GM21529 (cell line): ENCODE data around the gene IQSEC1.

Experiments used
- ATAC-seq: cut with Tn5 transposase; IDR thresholded peaks from one replicate; pipeline ENCODE4 v1.9.1; 2021; ENCODE audit not compliant: unreplicated experiment

Gene IQSEC1

DNA sequence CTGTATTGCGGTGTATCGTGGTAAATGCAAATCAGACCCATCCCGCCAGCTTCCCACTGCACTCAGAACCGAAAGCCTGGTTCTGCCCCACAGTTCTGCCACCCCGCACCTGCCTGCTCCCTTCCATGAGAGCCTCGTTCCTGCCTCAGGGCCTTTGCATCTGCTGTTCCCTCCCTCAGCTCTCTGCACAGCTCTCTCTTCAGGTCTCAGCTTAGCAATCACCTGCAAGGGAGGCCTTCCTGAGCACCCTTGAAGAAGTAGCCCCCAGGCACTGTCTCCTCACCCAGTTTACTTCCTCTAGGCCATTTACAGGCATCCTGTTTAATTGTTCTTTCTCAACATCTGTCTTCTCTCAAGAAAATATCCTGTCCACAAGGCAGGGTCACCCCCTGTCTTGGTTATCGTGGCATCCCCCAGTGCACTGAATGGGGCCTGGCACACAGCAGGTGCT is 13.3 kb upstream of the IQSEC1 start:
- ATAC-seq = no peak

DNA sequence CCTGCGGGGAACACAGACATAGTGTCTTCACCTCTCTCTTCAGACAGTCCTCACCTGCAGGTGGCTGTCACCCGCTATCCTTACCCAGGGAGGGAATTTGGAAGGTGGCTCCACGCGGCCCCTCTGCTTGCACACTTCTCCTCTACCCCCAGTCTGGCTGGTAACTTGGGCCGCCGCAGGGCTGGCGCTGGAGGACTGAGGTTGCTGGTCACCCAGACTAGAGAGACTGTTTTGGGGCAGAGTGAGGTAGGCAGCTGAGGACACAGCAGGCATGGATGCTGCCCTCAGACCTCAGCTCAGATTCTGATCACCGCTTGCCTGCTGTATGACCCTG is 12.6 kb upstream of the IQSEC1 start:
- ATAC-seq = no peak

DNA sequence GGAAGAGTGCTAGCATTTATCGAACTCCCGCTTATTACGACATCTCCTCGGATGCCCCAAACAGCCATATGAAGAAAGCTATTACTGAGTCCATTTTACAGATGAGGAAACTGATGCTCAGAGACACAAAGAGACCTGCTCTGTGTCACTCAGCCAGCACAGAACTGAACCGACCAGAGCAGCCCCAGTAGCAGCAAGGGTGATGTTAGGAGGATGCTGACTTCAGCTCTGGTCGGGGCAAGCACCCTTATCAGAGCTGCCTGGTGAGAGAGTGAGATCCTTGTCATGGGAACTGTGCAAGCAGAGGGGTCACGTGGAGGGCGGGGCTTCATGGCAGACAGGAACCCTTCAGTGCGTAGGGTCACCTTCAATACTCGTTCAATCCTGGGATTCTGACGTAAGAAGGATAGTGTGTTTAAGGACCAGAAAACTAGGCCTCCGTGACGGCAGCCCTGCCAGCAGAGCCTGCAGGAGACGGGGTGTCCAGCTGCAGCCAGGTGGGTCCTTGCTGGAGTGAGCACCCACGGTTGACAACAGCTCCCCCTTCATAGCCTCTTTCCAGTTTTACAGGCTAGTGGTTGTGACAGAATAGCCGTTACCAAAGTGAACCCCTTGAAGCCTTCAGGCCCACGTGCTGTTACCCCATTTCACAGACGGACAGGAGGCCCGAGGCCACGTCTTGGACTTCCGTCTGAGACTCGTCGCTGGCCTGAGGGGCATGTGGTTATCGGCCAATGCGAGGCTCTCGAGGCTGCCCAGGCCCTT is 12.0 kb upstream of the IQSEC1 start:
- ATAC-seq = no peak

DNA sequence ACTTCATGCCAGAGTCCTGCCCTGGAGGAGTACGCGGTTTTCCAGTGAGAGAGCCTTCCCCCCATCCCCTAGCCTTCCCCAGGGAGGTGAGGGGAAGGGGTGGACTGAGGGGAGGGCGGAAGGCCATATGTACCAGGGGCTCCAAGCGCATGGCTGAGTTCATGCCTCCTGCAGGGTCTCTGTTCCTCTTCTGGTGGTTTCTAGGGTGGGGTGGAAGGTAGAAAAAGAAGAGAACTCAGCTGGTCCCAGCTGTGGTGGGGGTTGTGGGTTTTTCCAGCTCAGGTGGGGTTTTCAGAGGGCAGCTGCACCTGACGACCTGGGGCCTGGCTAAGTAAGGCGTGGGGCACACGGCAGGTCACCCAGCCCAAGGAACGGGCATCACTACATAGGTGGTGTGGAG is 10.7 kb upstream of the IQSEC1 start:
- ATAC-seq = peak; percentile 66

DNA sequence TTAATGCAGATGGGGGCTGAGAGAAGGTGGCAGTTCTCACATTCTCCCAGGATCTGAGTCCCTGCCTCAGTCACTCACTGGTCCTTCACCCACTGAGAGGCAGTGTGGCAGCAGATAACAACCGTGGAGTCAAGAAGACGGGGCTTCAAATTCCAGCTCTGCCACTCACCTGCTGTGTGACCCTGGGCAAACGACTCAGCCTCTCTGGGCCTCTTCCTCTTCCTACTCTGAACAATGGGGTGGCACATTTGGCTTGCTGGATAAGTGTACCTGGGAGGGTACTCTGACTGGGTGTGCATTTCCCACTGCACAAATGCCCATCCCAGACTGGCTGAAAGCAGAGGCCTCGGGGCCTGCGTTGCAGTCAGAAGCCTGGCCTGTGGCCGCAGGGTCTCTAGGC is 10.0 kb upstream of the IQSEC1 start:
- ATAC-seq = no peak

DNA sequence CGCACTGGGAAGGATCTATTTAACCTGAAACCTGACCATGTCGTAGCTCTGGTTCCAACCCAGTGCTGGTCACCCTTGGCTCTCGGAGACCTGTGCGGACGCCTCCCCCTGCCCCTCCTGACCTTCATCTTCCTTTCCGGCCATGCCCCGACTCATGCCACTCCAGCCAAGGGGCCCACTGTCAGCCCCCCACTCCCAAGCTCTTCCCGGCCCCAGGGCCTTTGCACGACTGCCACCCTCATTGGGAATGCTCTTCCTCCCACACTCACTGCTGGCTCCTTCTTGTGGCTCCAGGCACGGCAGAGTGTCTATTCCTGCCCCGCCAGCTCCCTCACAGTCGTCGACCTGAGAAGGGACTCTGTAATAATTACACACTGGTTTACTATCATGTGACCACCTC is 9.4 kb upstream of the IQSEC1 start:
- no peak for ATAC-seq

DNA sequence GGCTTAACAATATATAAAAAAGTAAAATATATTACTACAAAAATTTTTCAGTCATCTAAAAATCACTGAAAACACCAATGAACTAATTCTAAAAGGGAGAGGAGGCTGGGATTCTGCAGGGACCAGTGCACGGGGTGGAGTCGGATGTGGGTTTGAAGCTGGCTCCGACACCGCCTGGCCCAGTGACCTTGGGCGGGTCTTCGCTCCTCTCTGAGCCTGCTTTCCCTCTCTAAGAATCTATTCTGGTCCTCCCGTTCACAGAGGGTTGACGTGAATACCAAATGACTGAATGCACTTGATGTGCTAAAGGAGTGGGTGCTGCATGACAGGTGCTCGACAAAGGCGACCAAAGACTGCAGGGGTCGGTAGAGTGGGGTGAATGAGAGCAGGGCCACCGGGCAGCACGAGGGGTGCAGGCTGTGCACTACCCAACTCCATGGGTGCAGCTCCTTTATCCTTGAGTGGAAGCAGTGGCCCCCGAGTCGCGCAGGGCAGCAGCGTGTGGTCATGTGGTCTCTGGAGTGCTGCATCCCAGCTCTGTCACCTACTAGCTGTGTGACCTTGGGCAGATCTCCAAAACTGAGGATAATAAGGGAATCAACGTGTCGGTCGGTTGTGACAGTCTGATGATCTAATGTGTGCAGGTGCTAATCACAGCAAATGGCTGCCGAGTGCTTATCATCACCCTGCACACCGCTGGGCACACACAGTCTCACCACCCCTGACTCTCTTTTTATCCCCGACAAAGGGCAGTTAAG is 8.6 kb upstream of the IQSEC1 start:
- ATAC-seq = no peak

DNA sequence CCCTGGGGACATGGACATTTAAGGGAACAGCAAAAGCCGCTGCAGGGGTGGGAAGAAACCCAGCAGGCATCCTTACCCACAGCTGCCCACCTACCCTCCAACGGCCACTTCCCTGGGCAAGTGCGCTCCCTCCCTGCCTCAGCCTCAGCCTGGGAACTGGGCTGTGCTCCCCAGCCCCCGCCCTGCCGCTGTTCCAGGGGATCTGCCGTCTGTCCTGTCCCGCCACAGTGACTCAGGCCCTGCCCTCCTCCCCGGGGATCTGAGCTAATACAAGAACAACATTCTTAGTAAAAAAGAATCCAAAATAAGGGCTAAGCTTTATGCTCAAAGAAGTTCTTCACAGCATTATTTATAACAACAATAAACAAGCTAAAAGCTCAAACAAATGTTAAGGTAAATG is 7.4 kb upstream of the IQSEC1 start:
- no peak for ATAC-seq

DNA sequence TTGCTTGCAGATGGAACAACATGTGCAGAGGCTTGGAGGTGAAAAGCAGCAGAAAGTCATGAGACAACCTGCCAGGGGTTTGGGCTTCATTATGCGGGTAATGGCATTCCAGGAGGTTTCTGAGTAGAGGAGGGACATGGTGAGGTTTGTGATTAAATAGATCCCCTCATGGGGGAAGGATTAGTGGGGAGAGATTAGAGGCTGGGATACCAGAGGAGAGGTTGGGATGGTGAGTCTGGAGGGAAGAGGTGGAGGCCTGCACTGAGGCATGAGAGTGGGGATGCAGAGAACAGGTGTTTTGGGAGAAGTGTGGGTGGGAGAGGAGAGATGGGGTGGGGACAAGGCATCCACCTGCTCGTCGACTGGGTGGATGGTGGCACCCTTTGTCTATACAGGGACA is 6.8 kb upstream of the IQSEC1 start:
- no peak for ATAC-seq

DNA sequence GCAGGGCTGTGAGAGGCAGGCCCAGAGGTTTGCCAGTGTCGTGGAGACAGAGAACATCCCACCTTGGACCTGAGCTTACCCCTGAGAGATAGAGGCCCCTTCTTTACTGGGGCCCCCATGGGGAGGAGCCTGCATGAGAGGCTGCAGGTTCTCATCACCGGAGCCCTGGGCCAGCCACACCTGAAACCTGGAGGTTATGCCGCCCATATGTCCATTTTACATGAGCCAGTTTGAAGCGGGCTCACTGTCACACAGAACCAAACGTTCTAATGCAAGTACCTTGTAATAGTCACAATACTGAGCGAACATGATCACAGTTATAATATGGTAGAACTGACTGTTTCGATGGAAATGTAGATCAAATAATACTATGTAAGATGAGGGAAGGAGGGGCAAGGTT is 6.3 kb upstream of the IQSEC1 start:
- ATAC-seq = no peak

DNA sequence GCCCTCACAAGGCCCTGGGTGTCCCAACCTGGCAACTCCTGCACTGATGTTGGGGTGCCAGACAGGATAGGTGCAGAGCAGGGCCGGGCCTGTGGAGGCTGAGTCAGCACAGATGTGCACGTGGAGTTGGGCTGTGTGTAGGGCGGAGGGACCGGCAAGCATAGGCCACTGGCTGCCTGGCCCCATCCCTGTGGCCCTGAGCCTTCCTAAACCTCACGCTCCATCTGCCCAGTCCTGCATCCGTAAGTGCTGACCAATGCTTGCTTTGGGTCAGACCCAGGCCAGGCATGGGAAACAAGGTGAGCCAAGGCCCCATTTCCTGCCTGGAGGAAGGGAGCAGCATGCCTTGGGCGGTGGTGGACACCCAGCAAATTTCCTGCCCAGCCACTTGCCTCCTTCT is 5.8 kb upstream of the IQSEC1 start:
- ATAC-seq = no peak

DNA sequence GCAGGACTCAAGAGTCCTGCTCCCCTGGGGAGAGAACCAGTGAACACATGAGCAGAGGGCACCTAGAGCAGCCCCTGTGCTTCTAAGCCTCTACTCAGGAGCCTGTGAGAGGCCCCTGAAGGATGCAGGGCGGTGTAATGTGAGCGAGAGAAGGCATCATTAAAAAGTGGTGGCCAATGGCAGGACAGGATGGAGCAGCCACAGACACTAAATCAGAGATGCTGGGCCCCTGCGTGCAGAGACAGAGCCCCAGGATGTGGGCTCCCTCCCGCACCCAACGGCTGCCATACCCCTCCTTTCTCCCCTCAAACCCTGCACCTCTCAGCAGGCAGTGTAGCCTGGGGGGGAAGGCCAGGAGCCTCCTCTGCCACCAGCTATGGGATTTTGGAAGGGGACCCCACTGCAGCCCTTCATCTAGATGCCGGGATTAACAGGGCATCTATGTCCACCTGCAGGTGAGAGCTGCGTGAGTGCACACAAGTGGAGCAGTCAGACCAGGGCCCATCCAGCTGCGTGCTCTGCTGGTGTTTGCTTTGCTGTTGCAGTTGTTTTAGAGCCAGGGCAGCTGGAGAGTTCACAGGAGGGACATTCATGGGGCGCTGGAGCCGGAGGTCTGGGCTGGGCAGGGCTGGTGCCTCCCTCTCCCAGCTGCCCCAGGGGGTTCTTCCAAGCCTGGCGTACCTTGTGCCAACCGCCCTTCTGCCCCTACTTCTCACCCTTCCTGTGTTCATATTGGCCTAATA is 5.1 kb upstream of the IQSEC1 start:
- ATAC-seq = no peak

DNA sequence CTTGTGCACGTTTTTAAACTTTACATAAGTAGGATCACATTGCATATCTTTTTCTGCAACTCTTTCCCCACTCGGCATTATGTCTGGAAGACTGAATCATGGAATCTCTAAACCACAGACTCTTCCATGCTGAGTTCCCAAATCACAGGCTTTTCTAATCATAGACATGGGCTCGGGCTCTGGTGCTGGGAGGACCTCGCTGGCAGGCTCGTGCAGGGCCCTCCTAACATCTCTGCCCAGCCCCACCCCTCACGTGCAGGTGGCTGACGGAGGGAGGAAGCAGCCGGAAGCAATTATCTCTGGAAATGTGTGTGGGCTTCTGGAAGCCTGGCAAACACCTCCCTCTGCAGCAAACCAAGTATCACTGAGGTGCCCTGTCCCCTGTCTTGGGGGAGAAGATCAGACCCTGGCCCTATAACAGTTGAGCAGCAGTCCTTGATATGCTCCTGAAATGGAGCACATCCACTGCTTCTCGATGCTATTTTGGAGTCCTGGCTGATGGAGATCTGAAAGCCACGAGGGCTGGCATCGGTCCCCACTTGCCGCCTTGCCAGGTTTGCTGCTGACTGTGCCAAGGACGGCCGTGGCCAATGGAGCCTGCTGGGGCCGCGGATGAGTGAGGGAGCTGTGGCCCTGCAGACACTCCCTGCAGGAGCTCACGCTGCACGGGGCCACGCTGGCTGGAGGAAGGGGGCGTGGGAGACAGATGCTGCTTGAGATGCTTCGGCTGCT is 4.4 kb upstream of the IQSEC1 start:
- ATAC-seq = no peak

DNA sequence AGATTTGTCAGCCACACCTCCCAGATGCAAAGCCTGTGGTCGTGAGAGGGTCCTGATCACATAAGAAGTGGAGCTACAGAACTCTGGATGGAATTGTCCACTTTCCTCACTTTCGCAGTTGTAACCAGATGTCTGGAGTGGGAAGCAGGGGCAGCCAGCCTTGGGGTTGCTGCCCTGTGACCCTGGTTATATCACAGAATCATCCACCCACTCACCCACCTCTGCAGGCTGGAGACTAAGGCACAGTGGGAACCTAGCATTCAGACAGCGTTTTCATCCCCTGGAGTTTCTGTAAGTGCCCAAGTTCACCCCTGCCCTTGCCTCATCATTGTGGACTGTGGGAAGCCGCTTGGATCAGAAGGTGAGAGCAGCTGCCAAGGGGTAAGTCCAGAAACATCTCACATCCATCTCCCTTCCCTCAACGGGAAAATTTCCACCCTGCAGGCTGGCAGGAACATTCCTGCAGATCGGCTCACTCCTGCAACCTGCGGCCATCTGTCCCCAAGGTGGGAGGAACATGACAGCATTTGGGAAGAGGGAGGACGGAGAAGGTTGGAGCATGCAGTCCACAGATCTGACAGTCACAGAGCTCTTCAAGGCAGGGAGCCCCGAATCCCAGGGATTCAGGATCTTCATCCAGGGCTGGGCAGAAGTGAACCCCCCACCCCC is 2.9 kb upstream of the IQSEC1 start:
- ATAC-seq = no peak

DNA sequence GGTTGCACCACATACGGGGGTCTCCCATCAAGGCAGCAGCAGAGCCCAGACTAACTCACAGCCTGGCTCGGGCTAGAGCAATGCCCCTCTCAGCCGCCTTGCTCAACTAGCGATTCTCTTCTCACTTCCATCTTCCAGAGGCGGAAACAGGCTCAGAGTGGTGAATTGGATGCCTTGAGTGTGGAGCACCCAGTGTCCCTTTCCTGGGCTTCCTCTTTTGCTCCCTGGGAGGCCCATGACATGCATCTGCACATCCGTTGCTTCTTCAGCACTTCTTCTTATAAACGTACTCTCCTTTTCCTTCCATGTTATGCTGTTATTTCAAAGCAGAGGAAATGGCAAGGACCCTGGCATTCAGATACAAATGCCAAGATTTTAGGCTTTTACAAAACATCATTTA is 2.1 kb upstream of the IQSEC1 start:
- no peak for ATAC-seq

DNA sequence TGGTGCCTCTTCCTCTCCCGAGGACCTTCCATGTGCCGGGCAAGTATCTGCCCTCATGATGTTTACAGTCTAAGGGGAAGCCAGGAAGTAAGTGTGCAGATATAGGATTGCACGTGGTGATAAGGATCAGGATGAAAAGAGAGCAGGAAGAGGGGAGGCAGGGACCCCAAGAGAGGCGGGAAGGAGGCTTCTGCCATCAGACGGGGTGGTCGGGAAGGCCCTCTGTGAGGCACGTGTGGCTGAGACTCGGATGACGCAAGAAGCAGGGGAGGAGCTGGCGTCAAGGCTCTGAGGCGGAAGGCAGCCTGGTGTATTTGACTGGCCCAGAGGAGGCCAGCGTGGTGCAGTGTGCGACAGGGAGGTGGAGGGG is 762 bp upstream of the IQSEC1 start:
- ATAC-seq = no peak

DNA sequence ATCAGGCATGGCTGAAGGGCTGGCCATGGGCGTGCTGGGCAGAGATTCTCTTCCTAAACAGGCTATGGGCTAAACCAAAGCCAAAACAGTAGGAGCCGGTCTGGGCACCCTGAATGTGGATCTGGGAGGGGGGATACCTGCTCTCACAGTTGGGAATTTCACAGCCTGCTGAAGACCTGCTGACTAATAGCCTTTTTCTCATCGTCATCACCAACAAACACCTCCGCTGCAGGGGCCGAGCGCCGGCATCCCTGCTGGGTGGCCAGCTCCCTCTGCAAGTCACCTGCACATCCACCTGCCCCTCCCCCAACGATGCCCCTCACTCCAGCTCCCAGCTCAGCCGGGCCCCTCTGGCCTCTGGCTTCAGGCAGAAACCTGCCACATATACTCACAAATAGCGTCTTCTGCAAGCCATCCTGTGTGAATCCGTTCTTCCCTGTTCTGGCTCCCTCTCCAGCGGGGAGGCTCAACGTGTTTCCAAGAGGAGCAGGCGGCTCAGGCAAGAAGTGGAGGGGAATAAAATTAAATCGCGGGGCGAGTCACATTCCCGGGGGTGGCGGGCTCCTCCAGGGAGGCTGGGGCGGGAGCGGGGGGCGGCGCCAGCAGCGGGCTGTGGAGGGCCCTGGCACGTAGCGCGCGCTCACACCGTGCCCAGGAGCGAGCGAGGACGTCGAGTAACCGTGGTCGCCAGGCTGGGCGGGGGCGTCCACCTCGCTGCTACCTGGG is 466 bp downstream of the IQSEC1 start:
- ATAC-seq = peak; percentile 31

DNA sequence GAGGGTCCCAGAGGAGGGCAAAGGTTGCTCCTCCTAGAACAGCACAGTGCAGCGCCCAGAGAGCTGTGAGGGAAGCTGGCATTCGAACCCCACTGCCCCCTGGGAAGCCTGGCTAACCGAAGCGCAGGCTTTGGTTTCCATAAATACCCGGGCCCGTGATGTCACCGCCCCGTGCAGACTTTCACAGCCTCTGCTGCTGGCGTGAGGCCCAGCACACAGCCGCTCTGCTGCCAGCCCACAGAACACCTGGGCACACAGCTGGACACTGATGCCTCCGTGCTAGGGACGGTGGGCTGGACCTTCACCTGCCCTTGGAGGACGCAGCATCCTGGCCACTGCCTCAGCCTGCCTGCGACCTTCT is 1.0 kb downstream of the IQSEC1 start:
- peak; percentile 61 for ATAC-seq

DNA sequence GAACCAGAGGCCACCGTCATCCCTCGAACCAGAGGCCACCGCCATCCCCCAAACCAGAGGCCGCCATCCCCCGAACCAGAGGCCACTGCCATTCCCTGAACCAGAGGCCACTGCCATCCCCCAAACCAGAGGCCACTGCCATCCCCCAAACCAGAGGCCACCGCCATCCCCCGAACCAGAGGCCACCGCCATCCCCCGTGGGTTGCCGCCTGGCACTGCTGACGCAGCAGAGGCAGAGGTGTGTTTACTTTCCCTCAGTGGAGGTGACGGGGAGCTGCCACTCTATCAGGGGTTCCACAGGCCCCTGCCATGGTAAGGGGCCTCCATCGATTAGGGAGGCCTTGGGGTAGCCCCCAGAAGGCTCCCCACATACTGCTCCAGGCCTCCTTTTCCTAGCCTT is 1.5 kb downstream of the IQSEC1 start:
- no peak for ATAC-seq

DNA sequence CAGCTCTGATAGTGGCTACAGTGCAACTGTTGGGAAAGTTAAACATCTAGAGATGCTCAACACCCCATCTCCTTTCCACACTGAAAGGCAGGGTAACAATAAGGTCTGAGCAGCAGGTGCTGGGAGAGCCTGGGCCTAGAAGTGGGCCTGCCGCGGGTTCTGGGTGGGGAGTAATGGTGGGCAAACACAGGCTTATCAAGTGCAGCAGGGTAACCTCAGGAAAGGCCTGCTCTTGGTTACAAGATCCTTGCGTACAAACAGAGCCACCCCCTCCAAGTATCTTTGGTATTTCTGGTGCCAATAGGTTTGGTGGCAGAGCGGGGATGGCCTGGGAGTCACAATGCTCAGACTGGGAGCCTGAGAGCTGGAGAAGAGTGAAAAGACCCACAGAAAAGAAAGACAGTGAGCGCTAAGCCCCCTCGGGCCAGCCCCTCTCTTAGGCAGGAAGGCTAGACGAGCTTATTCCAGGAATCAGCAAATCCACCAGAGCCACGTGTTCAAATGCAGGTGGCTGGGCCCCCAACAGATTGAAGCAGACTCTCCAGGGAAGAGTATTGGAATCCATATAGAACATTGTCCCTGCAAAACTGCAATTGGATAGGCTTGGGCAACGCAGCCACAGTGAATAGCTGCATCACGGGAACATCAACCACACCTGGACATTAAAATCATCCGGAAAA is 2.7 kb downstream of the IQSEC1 start:
- no peak for ATAC-seq
